WTC11 (cell line): Measurements from ENCODE around the gene CDR2. TPM values are rescaled to one million over a fixed set of nuclear protein-coding genes. Genes with fewer than 3 reads are reported as not detected.

Source experiments
- ATAC-seq: fragments of 200-7000 bp; cut with Tn5 transposase; 2 replicates; pipeline ENCODE4 v1.10.0; 2021; ENCODE audit warnings: mild to moderate bottlenecking, moderate library complexity
- CTCF ChIA-PET: fragments of 300-600 bp; sonication (Branson Sonifier 250); formaldehyde crosslinking; loops from one replicate; lab custom pipeline; 2021; ENCODE audit warnings: antibody characterized with exemption; lab: Charles Lee
- POLR2A ChIA-PET: fragments of 350-600 bp; sonication (Branson Sonifier 250); formaldehyde crosslinking; loops from one replicate; lab custom pipeline; 2021; ENCODE audit warnings: antibody characterized with exemption; lab: Charles Lee
- DNase-seq: peaks from one replicate; pipeline ENCODE4 v3.0.0; 2021; ENCODE audit warnings: low spot score
- H3K27ac Mint-ChIP-seq: 2 replicates; pipeline ENCODE4 v1.8.0; 2021; ENCODE audit warnings: mixed read lengths
- H3K27me3 Mint-ChIP-seq: 2 replicates; pipeline ENCODE4 v1.8.0; 2021; ENCODE audit warnings: low read depth, mild to moderate bottlenecking, moderate library complexity, mixed read lengths
- H3K36me3 Mint-ChIP-seq: 2 replicates; pipeline ENCODE4 v1.8.0; 2021; ENCODE audit warnings: mixed read lengths
- H3K4me1 Mint-ChIP-seq: 2 replicates; pipeline ENCODE4 v1.8.0; 2022; ENCODE audit warnings: mixed read lengths
- H3K4me3 Mint-ChIP-seq: 2 replicates; pipeline ENCODE4 v1.8.0; 2021; ENCODE audit warnings: mild to moderate bottlenecking, moderate library complexity, mixed read lengths
- H3K9me3 Mint-ChIP-seq: 2 replicates; pipeline ENCODE4 v1.8.0; 2021; ENCODE audit warnings: mixed read lengths
- CREM ChIP-seq: sonication (generic); formaldehyde crosslinking; IDR thresholded peaks from 2 replicates; pipeline ENCODE4 v1.8.1; 2022; ENCODE audit warnings: mild to moderate bottlenecking, missing genetic modification reagents, moderate library complexity
- ELF4 ChIP-seq: sonication (generic); formaldehyde crosslinking; IDR thresholded peaks from 2 replicates; pipeline ENCODE4 v1.8.1; 2022; ENCODE audit warnings: low read depth, mild to moderate bottlenecking, moderate library complexity, missing genetic modification reagents
- FOXK1 ChIP-seq: sonication (generic); formaldehyde crosslinking; IDR thresholded peaks from 2 replicates; pipeline ENCODE4 v1.8.0; 2022; ENCODE audit warnings: mild to moderate bottlenecking, moderate library complexity, missing genetic modification reagents
- GRHL2 ChIP-seq: fragments of 250-450 bp; sonication (Bioruptor Pico); IDR thresholded peaks from 2 replicates; pipeline ENCODE4 v1.8.0; 2022; ENCODE audit warnings: mild to moderate bottlenecking, moderate library complexity; ENCODE audit not compliant: insufficient replicate concordance, severe bottlenecking
- MYBL2 ChIP-seq: sonication (generic); formaldehyde crosslinking; IDR thresholded peaks from 2 replicates; pipeline ENCODE4 v1.8.1; 2023; ENCODE audit warnings: mild to moderate bottlenecking, moderate library complexity, missing genetic modification reagents
- NFE2L1 ChIP-seq: sonication (generic); formaldehyde crosslinking; IDR thresholded peaks from 2 replicates; pipeline ENCODE4 v1.8.1; 2023; ENCODE audit warnings: missing genetic modification reagents
- NR1H2 ChIP-seq: sonication (generic); formaldehyde crosslinking; IDR thresholded peaks from 2 replicates; pipeline ENCODE4 v1.9.0; 2021; ENCODE audit warnings: mild to moderate bottlenecking, moderate library complexity, missing genetic modification reagents
- RORB ChIP-seq: fragments of 250-450 bp; sonication (Bioruptor Pico); IDR thresholded peaks from 2 replicates; pipeline ENCODE4 v1.9.0; 2021; ENCODE audit warnings: mild to moderate bottlenecking
- TEAD1 ChIP-seq: sonication (generic); formaldehyde crosslinking; IDR thresholded peaks from 2 replicates; pipeline ENCODE4 v1.8.0; 2022; ENCODE audit warnings: mild to moderate bottlenecking, missing genetic modification reagents
- TEAD4 ChIP-seq: sonication (generic); formaldehyde crosslinking; IDR thresholded peaks from 2 replicates; pipeline ENCODE4 v1.8.0; 2022; ENCODE audit warnings: mild to moderate bottlenecking, missing genetic modification reagents
- TP53 ChIP-seq: sonication (generic); formaldehyde crosslinking; IDR thresholded peaks from 2 replicates; pipeline ENCODE4 v1.8.1; 2023; ENCODE audit warnings: mild to moderate bottlenecking, missing genetic modification reagents
- ZNF121 ChIP-seq: sonication (generic); formaldehyde crosslinking; IDR thresholded peaks from 2 replicates; pipeline ENCODE4 v1.8.0; 2023; ENCODE audit warnings: missing genetic modification reagents
- ZNF232 ChIP-seq: sonication (generic); formaldehyde crosslinking; IDR thresholded peaks from 2 replicates; pipeline ENCODE4 v1.8.0; 2022; ENCODE audit warnings: mild to moderate bottlenecking, missing genetic modification reagents
- ZNF263 ChIP-seq: sonication (generic); formaldehyde crosslinking; IDR thresholded peaks from 2 replicates; pipeline ENCODE4 v1.8.1; 2022; ENCODE audit warnings: low read depth, mild to moderate bottlenecking, moderate library complexity, missing genetic modification reagents
- ZNF423 ChIP-seq: fragments of 250-450 bp; sonication (Bioruptor Pico); IDR thresholded peaks from 2 replicates; pipeline ENCODE4 v2.1.2; 2022; ENCODE audit warnings: mild to moderate bottlenecking, moderate library complexity
- total RNA-seq: library from RNA; stranded (reverse); gene quantifications from 3 replicates; pipeline ENCODE4 v1.2.3, GENCODE V29; 2021
- TF ChIP-seq, protein P1 (sequence below): fragments of 250-450 bp; sonication (Bioruptor Pico); IDR thresholded peaks from 2 replicates; pipeline ENCODE4 v1.8.0; 2021; ENCODE audit warnings: mild to moderate bottlenecking
- TF ChIP-seq, protein P2 (sequence below): sonication (generic); formaldehyde crosslinking; IDR thresholded peaks from 2 replicates; pipeline ENCODE4 v1.8.1; 2023; ENCODE audit warnings: mild to moderate bottlenecking, moderate library complexity, missing genetic modification reagents
- TF ChIP-seq, protein P3 (sequence below): sonication (generic); formaldehyde crosslinking; IDR thresholded peaks from 2 replicates; pipeline ENCODE4 v1.8.1; 2023; ENCODE audit warnings: mild to moderate bottlenecking, missing genetic modification reagents, moderate library complexity
- TF ChIP-seq, protein P4 (sequence below): sonication (generic); formaldehyde crosslinking; IDR thresholded peaks from 2 replicates; pipeline ENCODE4 v1.8.0; 2023; ENCODE audit warnings: mild to moderate bottlenecking, missing genetic modification reagents
- TF ChIP-seq, protein P5 (sequence below): sonication (generic); formaldehyde crosslinking; IDR thresholded peaks from 2 replicates; pipeline ENCODE4 v1.8.1; 2022; ENCODE audit warnings: low read depth, mild to moderate bottlenecking, moderate library complexity, missing genetic modification reagents, borderline replicate concordance
- TF ChIP-seq, protein P6 (sequence below): sonication (generic); formaldehyde crosslinking; IDR thresholded peaks from 2 replicates; pipeline ENCODE4 v1.8.1; 2022; ENCODE audit warnings: mild to moderate bottlenecking, moderate library complexity, missing genetic modification reagents

CDR2 gene
- total RNA-seq, 1 experiment from 2014 or later: 40.9 TPM

DNA sequence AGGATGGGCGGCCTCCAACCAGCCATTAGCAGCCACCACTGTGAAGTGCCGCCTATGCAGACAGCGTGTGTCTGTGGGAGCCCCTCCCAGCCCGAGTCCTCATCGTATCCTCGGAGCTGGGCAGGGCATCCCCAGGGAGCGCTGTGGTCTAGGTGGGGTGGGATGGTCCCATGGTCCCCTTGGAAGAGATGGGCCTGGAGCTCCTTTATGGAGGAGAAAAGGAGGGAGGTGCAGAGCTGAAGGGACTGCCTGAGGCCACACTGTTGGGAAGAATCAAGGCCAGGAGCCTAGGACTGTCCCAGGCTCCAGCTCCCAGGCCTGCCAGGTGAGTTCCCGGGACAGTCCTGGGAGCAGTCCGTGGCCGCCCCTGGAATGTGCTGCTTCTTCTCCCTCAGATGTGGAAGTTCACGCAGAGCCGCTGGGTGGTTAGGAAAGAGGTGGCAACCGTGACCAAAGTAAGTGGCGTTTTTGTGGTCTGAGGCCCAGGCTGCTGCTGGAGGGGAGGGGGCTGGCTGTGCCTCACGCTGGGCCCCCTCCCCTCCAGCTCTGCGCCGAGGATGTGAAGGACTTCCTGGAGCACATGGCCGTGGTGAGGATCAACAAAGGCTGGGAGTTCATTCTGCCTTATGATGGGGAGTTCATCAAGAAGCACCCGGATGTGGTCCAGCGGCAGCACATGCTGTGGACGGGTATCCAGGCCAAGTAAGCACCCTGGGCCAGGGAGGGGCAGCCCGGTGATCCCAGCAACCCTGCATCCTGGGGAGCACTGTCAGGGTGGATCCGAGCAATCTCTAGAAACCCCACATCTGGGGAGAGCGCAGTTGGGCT, 50.2 kb downstream of the CDR2 start (continued):
- TF ChIP-seq, protein P1, sequence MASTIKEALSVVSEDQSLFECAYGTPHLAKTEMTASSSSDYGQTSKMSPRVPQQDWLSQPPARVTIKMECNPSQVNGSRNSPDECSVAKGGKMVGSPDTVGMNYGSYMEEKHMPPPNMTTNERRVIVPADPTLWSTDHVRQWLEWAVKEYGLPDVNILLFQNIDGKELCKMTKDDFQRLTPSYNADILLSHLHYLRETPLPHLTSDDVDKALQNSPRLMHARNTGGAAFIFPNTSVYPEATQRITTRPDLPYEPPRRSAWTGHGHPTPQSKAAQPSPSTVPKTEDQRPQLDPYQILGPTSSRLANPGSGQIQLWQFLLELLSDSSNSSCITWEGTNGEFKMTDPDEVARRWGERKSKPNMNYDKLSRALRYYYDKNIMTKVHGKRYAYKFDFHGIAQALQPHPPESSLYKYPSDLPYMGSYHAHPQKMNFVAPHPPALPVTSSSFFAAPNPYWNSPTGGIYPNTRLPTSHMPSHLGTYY (CRISPR knock-in tag): no peak

DNA sequence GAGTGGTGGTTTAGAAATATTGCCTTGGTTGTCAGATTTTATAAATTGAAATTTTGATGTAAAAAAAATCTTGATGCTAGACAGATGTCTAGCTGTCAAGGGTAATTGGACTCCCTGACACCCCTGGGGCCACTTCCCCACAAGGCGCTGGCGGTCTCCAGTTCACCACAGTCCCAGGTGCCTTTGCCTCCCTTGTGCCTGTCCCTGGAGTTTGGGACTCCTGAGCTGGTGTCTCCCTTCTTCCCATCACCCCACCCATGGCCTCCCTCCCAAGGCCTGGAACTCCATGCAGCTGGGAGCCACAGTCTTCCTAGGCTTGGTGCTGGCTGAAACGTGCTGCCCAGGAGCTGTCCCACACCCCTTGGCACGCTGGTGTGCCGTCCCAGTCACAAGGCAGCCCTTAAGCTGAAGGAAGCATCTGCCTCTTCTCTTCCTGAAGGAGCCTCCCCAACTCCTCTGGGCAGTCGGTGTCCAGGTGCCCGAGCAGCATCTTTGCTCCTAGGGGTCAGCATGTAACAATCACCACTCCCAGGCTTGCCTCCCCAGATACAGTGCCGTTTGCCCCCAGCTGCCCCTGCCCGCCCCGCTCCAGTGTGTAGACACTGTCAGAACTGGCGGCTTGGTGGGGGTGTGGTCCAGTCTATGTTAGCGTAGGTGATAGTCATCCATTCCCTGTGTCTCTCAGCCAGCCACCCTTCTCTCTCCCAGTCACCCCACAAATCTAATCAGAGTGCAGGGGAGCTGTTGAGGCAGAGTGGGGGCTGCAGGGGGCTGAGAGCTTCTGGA, 51.1 kb downstream of the CDR2 start:
- H3K27ac Mint-ChIP-seq: no peak overlapping the region
- ATAC-seq (no peak), DNase-seq (no peak)
- no peak for TF ChIP-seq ZNF423 (CRISPR knock-in tag)
- TF ChIP-seq TEAD4 (CRISPR knock-in tag): no peak
- no peak for TF ChIP-seq ZNF263 (CRISPR knock-in tag)
- TF ChIP-seq CREM (CRISPR knock-in tag): no peak
- H3K4me1 Mint-ChIP-seq: no peaks in the 10 kb centered on the region
- ChIA-PET CTCF (no interaction called here), POLR2A (no interaction called here)
- H3K9me3 Mint-ChIP-seq: no peaks in the 10 kb centered on the region
- H3K27me3 Mint-ChIP-seq: no peaks in the 10 kb centered on the region
- H3K36me3 Mint-ChIP-seq: peaks cover 32% of the 10 kb centered on the region
- H3K4me3 Mint-ChIP-seq: no peak overlapping the region

DNA sequence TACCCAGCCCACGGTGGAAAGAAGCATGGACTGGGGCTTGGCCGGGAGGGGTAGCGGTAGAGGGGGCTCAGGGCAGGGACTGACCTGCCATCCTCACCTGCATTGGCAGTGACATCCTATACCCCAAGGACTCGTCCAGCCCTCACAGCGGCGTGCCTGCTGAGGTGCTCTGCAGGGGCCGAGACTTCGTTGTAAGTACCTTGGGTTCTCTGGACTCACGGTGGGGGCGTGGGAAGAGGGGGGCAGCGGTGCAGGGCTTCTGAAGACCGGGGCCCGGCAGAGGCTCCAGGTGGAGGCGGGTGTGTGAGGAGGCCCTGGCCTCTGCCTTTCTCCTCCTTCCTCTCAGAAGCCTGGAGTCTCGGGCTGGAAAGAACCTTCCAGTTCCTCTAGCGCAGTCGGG, 51.7 kb downstream of the CDR2 start:
- H3K9me3 Mint-ChIP-seq: no peaks in the 10 kb centered on the region
- ATAC-seq: no peak
- ChIA-PET POLR2A (no interaction called here), CTCF (no interaction called here)
- no peak for DNase-seq
- H3K4me3 Mint-ChIP-seq: no peak overlapping the region
- H3K27ac Mint-ChIP-seq: peak overlapping the region; percentile 74; the same call in 1 of the 2 replicates
- no peak for TF ChIP-seq RORB (CRISPR knock-in tag)
- TF ChIP-seq, protein P2, sequence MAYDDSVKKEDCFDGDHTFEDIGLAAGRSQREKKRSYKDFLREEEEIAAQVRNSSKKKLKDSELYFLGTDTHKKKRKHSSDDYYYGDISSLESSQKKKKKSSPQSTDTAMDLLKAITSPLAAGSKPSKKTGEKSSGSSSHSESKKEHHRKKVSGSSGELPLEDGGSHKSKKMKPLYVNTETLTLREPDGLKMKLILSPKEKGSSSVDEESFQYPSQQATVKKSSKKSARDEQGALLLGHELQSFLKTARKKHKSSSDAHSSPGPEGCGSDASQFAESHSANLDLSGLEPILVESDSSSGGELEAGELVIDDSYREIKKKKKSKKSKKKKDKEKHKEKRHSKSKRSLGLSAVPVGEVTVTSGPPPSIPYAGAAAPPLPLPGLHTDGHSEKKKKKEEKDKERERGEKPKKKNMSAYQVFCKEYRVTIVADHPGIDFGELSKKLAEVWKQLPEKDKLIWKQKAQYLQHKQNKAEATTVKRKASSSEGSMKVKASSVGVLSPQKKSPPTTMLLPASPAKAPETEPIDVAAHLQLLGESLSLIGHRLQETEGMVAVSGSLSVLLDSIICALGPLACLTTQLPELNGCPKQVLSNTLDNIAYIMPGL (CRISPR knock-in tag): no peak
- TF ChIP-seq ZNF121: no peak
- no peak for TF ChIP-seq MYBL2 (CRISPR knock-in tag)
- no peak for TF ChIP-seq GRHL2
- TF ChIP-seq ZNF232: no peak
- TF ChIP-seq, protein P3, sequence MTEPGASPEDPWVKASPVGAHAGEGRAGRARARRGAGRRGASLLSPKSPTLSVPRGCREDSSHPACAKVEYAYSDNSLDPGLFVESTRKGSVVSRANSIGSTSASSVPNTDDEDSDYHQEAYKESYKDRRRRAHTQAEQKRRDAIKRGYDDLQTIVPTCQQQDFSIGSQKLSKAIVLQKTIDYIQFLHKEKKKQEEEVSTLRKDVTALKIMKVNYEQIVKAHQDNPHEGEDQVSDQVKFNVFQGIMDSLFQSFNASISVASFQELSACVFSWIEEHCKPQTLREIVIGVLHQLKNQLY (CRISPR knock-in tag): no peak
- no peaks in the 10 kb centered on the region for H3K4me1 Mint-ChIP-seq
- peaks cover 36% of the 10 kb centered on the region for H3K36me3 Mint-ChIP-seq
- H3K27me3 Mint-ChIP-seq: no peaks in the 10 kb centered on the region

DNA sequence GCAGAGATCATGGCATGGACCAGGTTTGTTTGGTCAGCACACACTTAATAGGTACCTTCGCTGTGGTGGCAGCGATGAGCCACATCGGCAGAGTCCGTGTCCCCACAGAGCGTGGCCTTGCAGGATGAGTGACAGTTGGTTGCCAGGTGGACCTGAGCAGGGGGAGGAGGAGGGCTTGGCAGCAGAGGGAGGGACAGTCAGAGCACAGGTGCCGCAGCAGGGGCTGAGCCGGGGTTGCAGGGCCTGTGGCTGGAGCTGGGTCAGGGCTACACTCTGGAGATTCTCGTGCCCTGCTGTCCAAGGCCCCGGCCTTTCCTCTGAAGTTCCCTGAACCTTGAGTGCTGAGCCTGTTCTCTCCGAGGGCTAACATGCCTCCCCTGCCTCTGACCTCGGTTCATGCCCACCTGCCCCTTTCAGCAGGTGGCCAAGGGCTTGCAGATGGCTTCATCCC, 52.4 kb downstream of the CDR2 start:
- no peak for DNase-seq
- Mint-ChIP-seq H3K27me3 (no peaks in the 10 kb centered on the region), H3K4me3 (no peak overlapping the region), H3K4me1 (no peaks in the 10 kb centered on the region), H3K27ac (peak overlapping the region; percentile 74), H3K9me3 (no peaks in the 10 kb centered on the region), H3K36me3 (peaks cover 36% of the 10 kb centered on the region)
- ChIA-PET CTCF (interaction anchor here (1.6 kb wide), 1 partner anchor 21 kb away, joined by 19 read pairs; no protein-coding TSS in a partner anchor), POLR2A (no interaction called here)
- ATAC-seq: no peak
- TF ChIP-seq FOXK1 (CRISPR knock-in tag): no peak
- TF ChIP-seq, protein P4, sequence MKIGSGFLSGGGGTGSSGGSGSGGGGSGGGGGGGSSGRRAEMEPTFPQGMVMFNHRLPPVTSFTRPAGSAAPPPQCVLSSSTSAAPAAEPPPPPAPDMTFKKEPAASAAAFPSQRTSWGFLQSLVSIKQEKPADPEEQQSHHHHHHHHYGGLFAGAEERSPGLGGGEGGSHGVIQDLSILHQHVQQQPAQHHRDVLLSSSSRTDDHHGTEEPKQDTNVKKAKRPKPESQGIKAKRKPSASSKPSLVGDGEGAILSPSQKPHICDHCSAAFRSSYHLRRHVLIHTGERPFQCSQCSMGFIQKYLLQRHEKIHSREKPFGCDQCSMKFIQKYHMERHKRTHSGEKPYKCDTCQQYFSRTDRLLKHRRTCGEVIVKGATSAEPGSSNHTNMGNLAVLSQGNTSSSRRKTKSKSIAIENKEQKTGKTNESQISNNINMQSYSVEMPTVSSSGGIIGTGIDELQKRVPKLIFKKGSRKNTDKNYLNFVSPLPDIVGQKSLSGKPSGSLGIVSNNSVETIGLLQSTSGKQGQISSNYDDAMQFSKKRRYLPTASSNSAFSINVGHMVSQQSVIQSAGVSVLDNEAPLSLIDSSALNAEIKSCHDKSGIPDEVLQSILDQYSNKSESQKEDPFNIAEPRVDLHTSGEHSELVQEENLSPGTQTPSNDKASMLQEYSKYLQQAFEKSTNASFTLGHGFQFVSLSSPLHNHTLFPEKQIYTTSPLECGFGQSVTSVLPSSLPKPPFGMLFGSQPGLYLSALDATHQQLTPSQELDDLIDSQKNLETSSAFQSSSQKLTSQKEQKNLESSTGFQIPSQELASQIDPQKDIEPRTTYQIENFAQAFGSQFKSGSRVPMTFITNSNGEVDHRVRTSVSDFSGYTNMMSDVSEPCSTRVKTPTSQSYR (CRISPR knock-in tag): no peak
- no peak for TF ChIP-seq ELF4 (CRISPR knock-in tag)
- TF ChIP-seq GRHL2: no peak
- TF ChIP-seq, protein P5, sequence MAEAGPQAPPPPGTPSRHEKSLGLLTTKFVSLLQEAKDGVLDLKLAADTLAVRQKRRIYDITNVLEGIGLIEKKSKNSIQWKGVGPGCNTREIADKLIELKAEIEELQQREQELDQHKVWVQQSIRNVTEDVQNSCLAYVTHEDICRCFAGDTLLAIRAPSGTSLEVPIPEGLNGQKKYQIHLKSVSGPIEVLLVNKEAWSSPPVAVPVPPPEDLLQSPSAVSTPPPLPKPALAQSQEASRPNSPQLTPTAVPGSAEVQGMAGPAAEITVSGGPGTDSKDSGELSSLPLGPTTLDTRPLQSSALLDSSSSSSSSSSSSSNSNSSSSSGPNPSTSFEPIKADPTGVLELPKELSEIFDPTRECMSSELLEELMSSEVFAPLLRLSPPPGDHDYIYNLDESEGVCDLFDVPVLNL (CRISPR knock-in tag): no peak
- TF ChIP-seq, protein P6, sequence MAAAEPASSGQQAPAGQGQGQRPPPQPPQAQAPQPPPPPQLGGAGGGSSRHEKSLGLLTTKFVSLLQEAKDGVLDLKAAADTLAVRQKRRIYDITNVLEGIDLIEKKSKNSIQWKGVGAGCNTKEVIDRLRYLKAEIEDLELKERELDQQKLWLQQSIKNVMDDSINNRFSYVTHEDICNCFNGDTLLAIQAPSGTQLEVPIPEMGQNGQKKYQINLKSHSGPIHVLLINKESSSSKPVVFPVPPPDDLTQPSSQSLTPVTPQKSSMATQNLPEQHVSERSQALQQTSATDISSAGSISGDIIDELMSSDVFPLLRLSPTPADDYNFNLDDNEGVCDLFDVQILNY (CRISPR knock-in tag): no peak
- no peak for TF ChIP-seq TP53 (CRISPR knock-in tag)
- TF ChIP-seq TEAD1 (CRISPR knock-in tag): no peak
- TF ChIP-seq NR1H2: no peak
- TF ChIP-seq NFE2L1 (CRISPR knock-in tag): no peak
